ENCODE results near the gene CALHM1. TPM values are rescaled to one million over a fixed set of nuclear protein-coding genes. Genes with fewer than 3 reads are reported as not detected.

Gene CALHM1
- total and polyA plus RNA-seq, 2 experiments from 2014 or later: 0.11 TPM; not detected in 1

GRCh38 chr10:103441206-103441605 is 17.5 kb downstream of the CALHM1 start (continued):
- TF ChIP-seq ETS1 (IDR thresholded peaks at IDR 0.05) (no peak), EZH2phosphoT487 (IDR thresholded peaks at IDR 0.05; ENCODE audit: unreplicated experiment) (no peak), ZNF331 (CRISPR knock-in tag; IDR thresholded peaks at IDR 0.05; ENCODE audit: low read depth) (no peak)

GRCh38 chr10:103440416-103440815 is 18.3 kb downstream of the CALHM1 start:
- TF ChIP-seq STAT1 (IDR thresholded peaks at IDR 0.05; ENCODE audit: unreplicated experiment): no peak
- peaks cover 9% of the 10 kb centered on the region; the same call in 1 of the 2 replicates for H4K20me1 ChIP-seq (replicated peaks; ENCODE audit: insufficient read depth)

GRCh38 chr10:103439776-103440175 is 18.9 kb downstream of the CALHM1 start:
- H3K36me3 Mint-ChIP-seq (ENCODE audit: low read depth): peaks cover 90% of the 10 kb centered on the region
- no peaks in the 10 kb centered on the region for H3K27me3 ChIP-seq (ENCODE audit: insufficient read depth)
- H3K79me2 ChIP-seq (replicated peaks; ENCODE audit: insufficient read depth): no peaks in the 10 kb centered on the region
- H3K4me1 ChIP-seq (ENCODE audit: insufficient read depth): no peaks in the 10 kb centered on the region
- no peak overlapping the region for H2AFZ ChIP-seq
- H4K20me1 ChIP-seq (replicated peaks; ENCODE audit: insufficient read depth): peaks cover 9% of the 10 kb centered on the region; the same call in 1 of the 2 replicates
- H3K4me3 ChIP-seq: no peak overlapping the region
- ATAC-seq (no peak; the same call in 2 of the 3 replicates), DNase-seq (ENCODE audit: low spot score) (no peak)
- no peaks in the 10 kb centered on the region for H3F3A ChIP-seq (replicated peaks; ENCODE audit: low read depth)
- no peak overlapping the region for H3K4me3 Mint-ChIP-seq
- no peak overlapping the region for H3K27ac ChIP-seq (ENCODE audit: low read depth)
- no peaks in the 10 kb centered on the region for H3K9me2 ChIP-seq (ENCODE audit: insufficient read depth)
- peaks cover 74% of the 10 kb centered on the region for H3K36me3 ChIP-seq (ENCODE audit: insufficient read depth)
- peaks cover 8% of the 10 kb centered on the region for H3K27me3 Mint-ChIP-seq (ENCODE audit: insufficient read depth, low read depth, poor library complexity)
- no peaks in the 10 kb centered on the region for H3K4me1 Mint-ChIP-seq
- no peaks in the 10 kb centered on the region; the same call in 2 of the 3 replicates for H3K9me3 Mint-ChIP-seq
- no peak overlapping the region for H3K27ac Mint-ChIP-seq
- no peak overlapping the region for H3K4me2 ChIP-seq
- TF ChIP-seq, protein P1, sequence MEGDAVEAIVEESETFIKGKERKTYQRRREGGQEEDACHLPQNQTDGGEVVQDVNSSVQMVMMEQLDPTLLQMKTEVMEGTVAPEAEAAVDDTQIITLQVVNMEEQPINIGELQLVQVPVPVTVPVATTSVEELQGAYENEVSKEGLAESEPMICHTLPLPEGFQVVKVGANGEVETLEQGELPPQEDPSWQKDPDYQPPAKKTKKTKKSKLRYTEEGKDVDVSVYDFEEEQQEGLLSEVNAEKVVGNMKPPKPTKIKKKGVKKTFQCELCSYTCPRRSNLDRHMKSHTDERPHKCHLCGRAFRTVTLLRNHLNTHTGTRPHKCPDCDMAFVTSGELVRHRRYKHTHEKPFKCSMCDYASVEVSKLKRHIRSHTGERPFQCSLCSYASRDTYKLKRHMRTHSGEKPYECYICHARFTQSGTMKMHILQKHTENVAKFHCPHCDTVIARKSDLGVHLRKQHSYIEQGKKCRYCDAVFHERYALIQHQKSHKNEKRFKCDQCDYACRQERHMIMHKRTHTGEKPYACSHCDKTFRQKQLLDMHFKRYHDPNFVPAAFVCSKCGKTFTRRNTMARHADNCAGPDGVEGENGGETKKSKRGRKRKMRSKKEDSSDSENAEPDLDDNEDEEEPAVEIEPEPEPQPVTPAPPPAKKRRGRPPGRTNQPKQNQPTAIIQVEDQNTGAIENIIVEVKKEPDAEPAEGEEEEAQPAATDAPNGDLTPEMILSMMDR (conservative IDR thresholded peaks at IDR 0.05; ENCODE audit: low read depth in 2 of 2): no peak
- TF ChIP-seq NANOG (IDR thresholded peaks at IDR 0.05; ENCODE audit: borderline replicate concordance): no peak
- TF ChIP-seq, protein P2, sequence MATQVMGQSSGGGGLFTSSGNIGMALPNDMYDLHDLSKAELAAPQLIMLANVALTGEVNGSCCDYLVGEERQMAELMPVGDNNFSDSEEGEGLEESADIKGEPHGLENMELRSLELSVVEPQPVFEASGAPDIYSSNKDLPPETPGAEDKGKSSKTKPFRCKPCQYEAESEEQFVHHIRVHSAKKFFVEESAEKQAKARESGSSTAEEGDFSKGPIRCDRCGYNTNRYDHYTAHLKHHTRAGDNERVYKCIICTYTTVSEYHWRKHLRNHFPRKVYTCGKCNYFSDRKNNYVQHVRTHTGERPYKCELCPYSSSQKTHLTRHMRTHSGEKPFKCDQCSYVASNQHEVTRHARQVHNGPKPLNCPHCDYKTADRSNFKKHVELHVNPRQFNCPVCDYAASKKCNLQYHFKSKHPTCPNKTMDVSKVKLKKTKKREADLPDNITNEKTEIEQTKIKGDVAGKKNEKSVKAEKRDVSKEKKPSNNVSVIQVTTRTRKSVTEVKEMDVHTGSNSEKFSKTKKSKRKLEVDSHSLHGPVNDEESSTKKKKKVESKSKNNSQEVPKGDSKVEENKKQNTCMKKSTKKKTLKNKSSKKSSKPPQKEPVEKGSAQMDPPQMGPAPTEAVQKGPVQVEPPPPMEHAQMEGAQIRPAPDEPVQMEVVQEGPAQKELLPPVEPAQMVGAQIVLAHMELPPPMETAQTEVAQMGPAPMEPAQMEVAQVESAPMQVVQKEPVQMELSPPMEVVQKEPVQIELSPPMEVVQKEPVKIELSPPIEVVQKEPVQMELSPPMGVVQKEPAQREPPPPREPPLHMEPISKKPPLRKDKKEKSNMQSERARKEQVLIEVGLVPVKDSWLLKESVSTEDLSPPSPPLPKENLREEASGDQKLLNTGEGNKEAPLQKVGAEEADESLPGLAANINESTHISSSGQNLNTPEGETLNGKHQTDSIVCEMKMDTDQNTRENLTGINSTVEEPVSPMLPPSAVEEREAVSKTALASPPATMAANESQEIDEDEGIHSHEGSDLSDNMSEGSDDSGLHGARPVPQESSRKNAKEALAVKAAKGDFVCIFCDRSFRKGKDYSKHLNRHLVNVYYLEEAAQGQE (IDR thresholded peaks at IDR 0.05; ENCODE audit: unreplicated experiment): no peak
- no peak for TF ChIP-seq STAT1 (IDR thresholded peaks at IDR 0.05; ENCODE audit: unreplicated experiment)

More at GRCh38 chr10:103440416-103440815, 18.3 kb downstream of the CALHM1 start:
- Histone ChIP-seq H3K79me2 (replicated peaks; ENCODE audit: insufficient read depth) (no peaks in the 10 kb centered on the region), H3K4me3 (no peak overlapping the region), H3K4me1 (ENCODE audit: insufficient read depth) (no peaks in the 10 kb centered on the region), H2AFZ (no peak overlapping the region), H3K9me2 (ENCODE audit: insufficient read depth) (no peaks in the 10 kb centered on the region), H3K27ac (ENCODE audit: low read depth) (no peak overlapping the region), H3K4me2 (no peak overlapping the region), H3K36me3 (ENCODE audit: insufficient read depth) (peaks cover 74% of the 10 kb centered on the region), H3F3A (replicated peaks; ENCODE audit: low read depth) (no peaks in the 10 kb centered on the region), H3K27me3 (ENCODE audit: insufficient read depth) (no peaks in the 10 kb centered on the region)
- Mint-ChIP-seq H3K4me1 (no peaks in the 10 kb centered on the region), H3K36me3 (ENCODE audit: low read depth) (peaks cover 92% of the 10 kb centered on the region), H3K4me3 (no peak overlapping the region), H3K27ac (no peak overlapping the region), H3K9me3 (no peaks in the 10 kb centered on the region; the same call in 2 of the 3 replicates), H3K27me3 (ENCODE audit: insufficient read depth, low read depth, poor library complexity) (peaks cover 12% of the 10 kb centered on the region)
- DNase-seq (ENCODE audit: low spot score) (no peak), ATAC-seq (no peak)
